ENCODE results near the gene CARD14.

Gene CARD14

DNA sequence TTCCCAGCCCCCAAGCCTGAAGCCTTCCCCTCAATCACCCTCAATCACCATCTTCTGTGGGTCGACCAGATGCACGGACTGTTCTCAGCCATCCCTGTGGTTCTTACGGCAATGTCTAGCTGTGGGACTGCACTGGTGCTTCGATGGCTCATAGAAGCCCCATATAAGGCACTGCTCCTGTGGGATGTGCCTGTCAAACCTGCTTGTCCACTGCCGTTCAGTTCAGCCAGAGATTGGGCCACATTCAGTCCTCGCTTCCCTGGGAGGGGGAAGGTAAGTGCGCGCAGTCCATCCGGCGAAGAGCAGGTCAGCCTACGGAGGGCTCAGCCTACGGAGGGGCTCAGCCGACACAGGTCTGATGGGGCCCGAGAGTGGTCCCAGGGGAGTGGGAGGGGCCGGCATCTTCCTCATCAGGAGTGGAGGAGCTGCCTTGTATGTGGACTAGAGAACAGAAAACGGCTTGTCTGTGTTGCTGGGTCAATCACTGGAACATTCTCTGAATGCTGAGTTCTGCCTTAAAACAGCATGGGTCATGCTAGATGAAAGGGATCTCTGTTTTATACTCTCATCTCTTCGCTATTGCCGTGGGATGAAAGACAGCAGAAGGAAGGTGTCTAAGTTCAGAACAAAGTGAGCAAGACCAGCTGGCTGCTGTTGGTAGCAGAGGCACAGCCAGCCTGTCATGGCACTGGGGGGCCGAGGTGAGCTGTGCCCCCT lies at the start of gene CARD14:
CARD14 (plus strand) TSS at position 247 of the 717 bp plus-strand sequence. CDS start 11,409 bp downstream, outside the sequence.
- no peak for FAIRE-seq
- DNase-seq (ENCODE audit: extremely low spot score, insufficient read length, low read depth) = no peak

- FAIRE-seq = no peak
- DNase-seq (ENCODE audit: extremely low spot score, insufficient read length, low read depth) = no peak
Measured at GRCh38 chr17:80122026-80122575, 47.7 kb upstream of the CARD14 start.

DNA sequence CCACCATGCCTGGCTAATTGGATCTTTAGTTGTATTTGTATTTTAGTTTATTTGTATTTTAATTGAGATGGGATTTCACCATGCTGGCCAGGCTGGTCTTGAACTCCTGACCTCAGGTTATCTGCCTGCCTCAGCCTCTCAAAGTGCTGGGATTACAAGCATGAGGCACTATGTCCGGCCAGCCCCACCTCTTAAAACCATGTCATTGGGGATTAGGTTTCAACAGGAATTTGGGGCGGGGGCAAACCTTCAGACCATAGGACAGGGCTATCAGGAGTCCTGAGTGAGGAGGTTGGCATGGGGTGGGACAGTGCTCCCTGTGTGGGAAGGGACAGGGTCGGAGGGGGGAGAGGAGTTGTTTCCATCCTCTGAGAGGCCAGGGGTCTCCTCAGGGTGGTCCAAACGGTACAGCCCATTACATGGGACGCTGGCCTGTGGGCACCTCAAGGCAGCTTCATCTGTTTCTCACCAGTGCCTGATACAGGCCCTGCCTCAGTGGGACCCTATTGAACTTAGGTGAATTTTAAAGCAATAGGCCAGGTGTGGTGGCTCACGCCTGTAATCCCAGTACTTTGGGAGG lies 46.8 kb upstream of the CARD14 start:
- DNase-seq (ENCODE audit: extremely low spot score, insufficient read length, low read depth) (no peak), FAIRE-seq (no peak)

- DNase-seq (ENCODE audit: extremely low spot score, insufficient read length, low read depth) = no peak
- no peak for FAIRE-seq
Measured at GRCh38 chr17:80123791-80124190, 46.0 kb upstream of the CARD14 start.

- FAIRE-seq (no peak), DNase-seq (ENCODE audit: extremely low spot score, insufficient read length, low read depth) (no peak)
Measured at GRCh38 chr17:80124351-80124981, 45.4 kb upstream of the CARD14 start.

DNA sequence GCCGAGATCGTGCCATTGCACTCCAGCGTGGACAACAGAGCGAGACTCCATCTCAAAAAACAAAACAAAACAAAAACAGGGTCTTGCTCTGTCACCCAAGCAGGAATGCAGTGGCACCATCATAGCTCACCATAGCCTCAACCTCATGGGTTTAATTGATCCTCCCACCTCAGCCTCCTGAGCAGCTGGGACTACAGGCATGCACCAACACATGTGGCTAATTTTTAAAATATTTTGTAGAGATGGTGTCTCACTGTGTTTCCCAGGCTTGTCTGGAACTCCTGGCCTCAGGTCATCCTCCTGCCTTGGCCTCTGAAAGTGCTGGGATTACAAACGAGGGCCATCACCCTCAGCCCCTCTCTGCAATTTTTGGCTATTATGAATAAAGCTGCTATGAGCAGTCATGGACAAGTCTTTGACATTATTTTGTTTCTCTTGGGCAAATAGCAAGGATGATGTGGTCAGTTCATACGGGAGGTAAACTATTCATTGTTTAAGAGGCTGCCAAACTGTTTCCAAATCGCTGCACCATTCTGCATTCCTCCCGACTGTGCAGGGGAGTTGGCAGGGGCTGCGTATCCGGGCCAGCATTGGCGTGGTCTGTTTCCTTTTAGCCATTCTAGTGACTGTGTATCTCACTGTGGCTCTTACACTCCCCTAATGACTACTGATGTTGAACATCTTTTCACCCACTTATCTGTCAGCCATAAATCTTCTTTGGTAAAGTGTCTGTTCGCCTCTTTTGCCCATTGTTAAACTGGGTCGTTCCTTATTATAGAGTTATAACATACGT lies 44.0 kb upstream of the CARD14 start:
- FAIRE-seq (no peak), DNase-seq (ENCODE audit: extremely low spot score, insufficient read length, low read depth) (no peak)

DNA sequence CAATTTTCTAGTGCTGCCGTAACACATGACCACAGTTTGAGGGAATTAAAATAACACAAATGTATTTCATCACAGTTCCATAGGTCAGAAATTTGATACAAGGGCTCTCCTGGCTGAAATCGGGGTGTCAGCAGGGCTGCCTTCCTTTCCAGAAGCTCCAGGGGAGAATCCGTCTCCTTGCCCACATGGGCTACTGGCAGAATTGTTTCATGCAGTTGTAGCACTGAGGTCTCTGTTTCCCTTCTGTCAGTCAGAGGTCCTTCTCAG lies 43.4 kb upstream of the CARD14 start:
- DNase-seq (ENCODE audit: extremely low spot score, insufficient read length, low read depth) (no peak), FAIRE-seq (no peak)

DNA sequence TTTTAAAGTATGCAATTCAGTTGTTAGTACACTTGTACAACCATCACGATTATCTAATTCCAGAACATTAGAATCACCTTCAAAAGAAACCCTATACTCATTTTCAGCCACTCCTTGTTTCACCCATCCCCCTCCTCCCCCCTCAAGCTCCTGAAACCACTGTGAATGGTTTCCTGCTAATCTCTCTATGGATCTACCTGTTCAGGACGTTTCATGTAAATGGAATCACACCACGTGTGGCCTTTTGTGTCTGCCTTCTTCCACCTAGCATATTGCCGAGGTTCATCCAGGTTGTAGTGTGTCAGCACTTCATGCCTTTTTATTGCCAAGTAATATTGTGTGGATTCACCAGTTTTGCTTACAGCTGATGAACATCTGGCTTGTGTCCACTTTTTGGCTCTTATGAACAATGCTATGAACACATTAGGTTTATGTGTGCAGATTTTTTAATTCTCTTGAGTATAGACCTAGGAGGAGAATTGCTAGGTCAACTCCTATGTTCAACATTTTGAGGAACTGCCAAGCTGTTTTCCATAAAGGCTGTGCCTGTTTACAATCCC lies 40.7 kb upstream of the CARD14 start:
- DNase-seq (ENCODE audit: extremely low spot score, insufficient read length, low read depth) (no peak), FAIRE-seq (no peak)

DNA sequence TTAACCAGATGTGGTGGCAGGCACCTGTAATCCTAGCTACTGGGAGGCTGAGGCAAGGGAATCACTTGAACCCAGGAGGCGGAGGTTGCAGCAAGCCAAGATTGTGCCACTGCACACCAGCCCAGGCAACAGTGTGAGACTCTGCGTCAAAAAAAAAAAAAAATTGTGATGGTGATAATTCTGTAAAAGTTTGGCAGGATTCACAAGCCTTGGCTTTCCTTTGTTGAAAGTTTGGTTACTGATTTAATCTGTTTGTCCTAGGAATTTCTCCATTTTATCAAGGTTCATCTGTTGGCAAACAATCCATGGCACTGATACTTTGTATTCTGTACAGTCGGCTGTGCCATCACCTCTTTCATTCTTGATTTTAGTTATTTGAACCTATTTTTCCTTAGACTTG lies 38.8 kb upstream of the CARD14 start:
- DNase-seq (ENCODE audit: extremely low spot score, insufficient read length, low read depth) (no peak), FAIRE-seq (no peak)

- no peak for FAIRE-seq
- no peak for DNase-seq (ENCODE audit: extremely low spot score, insufficient read length, low read depth)
Measured at GRCh38 chr17:80132906-80133625, 36.8 kb upstream of the CARD14 start.

DNA sequence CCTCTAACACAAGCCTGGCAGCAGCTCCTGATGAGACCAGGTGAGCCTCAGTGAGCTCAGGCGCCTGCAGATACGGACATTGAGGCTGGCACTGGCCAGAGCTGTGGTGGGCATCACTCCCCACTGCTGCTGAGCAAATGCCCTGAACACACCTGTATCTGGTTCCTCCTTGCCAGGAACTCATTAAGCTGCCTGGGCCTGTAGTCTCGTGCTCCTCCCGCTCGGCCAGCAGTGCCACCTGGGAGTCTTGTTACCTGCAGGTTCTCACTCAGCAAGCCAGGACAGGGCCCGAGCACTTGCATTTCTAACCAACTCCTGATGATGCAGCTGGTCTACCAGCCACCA lies 36.2 kb upstream of the CARD14 start:
- FAIRE-seq (no peak), DNase-seq (ENCODE audit: extremely low spot score, insufficient read length, low read depth) (no peak)

GRCh38 chr17:80137131-80137530 lies 32.7 kb upstream of the CARD14 start:
- FAIRE-seq (no peak), DNase-seq (ENCODE audit: extremely low spot score, insufficient read length, low read depth) (no peak)

DNA sequence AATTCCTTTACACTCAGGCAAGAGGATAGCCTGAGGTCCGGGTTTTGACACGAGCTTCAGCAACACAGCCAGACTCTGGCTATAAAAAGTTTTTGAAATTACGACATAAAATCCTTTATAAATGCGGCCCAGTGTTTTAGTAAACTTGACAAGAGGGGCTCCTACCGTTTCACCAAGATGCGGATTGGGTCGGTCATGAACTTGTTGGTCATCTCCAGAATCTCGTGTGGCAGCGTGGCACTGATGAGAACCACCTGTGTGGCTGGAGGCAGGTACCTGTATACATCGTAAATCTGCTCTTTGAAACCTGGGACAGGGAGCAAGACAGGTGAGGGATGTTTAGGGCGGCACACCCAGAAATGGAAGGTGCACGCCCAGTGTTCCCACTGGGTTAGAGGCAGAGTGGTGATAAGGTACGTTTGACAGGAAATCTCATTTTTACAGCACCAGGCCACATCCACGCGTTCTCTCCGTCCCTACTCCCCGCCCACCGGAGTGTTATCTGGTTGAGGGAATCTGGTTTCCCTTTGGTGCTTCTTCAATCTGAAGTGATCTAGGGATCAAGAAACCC lies 30.9 kb upstream of the CARD14 start:
- FAIRE-seq = no peak
- no peak for DNase-seq (ENCODE audit: extremely low spot score, insufficient read length, low read depth)

GRCh38 chr17:80141463-80142165 lies 28.2 kb upstream of the CARD14 start:
- no peak for DNase-seq (ENCODE audit: extremely low spot score, insufficient read length, low read depth)
- FAIRE-seq = no peak

GRCh38 chr17:80142929-80143328 lies 26.9 kb upstream of the CARD14 start:
- FAIRE-seq = no peak

DNA sequence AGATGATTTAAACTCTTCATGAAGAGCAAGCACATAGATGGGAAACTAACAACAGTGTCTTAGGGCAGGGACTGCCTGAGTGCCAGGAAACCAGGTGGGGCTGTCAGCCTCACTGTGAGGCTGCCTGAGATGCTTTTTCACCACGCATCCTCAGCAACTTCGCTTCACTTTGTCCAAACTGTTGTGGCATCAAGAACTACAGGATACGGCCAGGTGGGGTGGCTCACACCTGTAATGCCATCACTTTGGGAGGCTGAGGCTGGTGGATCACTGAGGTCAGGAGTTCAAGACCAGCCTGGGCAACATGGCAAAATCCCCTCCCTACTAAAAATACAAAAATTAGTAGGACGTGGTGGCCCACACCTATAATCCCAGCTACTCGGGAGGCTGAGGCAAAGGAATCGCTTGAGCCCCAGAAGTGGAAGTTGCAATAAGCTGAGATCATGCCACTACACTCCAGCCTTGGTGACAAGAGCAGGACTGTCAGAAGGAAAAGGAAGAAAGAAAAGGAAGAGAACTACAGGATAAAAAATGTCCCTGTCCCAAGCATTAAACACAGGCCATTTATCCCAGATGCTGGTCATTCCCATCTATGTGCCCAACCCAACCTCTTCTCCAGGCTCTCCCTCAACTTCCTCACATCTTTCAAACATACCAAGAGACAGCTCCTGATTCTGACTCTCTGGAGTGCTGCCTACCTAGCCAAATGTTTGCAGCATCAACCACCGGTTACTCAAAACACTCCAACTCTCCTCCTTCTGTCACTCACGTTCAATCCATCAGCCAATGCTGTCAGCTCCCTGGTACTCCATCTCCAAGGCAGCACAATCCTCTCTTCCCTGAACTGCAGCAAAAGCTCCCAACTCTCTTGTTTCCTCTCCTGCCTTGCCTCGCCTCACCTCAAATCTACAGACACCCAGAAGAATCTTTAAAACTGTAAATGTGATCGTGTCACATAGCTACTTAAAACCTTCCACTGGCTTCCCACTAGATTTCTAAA lies 24.5 kb upstream of the CARD14 start:
- DNase-seq (ENCODE audit: extremely low spot score, insufficient read length, low read depth) = no peak
- no peak for FAIRE-seq

More at GRCh38 chr17:80142929-80143328, 26.9 kb upstream of the CARD14 start:
- DNase-seq (ENCODE audit: extremely low spot score, insufficient read length, low read depth) = no peak

DNA sequence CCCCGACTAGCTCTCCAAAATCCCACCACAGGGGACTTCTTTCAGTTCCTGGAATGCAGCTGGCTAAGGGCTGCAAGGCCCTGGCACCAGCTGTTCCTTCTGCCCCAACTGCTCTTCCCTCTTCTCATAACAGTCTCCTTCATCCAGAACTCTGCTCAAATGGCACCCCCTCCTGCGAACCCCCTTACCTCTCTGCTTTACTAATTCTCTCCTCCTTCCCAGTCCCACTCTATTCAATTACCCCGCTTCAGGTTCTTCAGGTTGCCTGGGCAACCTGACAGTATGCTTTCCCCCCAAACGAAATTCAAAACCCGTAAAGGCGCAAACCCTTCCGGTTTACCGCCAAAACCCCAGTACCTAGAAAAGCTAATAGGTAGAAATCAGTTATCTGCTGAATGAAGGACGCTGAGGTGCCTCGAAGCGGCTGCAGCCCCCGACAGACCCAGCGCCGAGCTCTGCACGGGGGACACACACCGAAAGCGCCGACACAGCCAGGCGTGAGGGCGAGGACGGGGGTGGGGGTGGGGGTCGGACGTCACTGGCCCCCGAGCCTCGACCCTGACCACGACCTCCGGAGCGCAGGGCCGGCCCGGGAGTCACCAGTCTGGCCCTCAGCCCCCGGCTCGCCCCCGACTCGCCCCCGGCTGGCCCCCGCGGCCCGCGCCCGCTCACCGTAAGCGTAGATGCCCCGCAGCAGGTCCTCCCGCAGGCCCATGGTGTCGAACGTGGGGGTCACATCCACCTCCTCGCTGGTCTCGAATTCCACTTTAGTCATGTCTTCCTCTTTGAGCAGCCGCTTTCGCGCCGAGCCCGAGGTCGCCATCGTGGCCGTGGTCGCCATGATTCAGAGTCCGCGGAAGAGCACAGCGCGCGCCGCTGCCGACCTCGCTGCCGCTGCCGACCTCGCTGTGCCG lies 23.5 kb upstream of the CARD14 start:
- FAIRE-seq = no peak
- no peak for DNase-seq (ENCODE audit: extremely low spot score, insufficient read length, low read depth)

Data from GM18507 (cell line).